ENCODE data around the gene SLC14A1. TPM values are rescaled to one million over a fixed set of nuclear protein-coding genes. Genes with fewer than 3 reads are reported as not detected.

Gene SLC14A1
- total and polyA plus RNA-seq, 2 experiments from 2014 or later = not detected

- no peaks in the 10 kb centered on the region for H3K27me3 ChIP-seq
- H3K36me3 ChIP-seq = no peaks in the 10 kb centered on the region
- no peak overlapping the region for H3K4me3 ChIP-seq
- H3K9me3 ChIP-seq (ENCODE audit: low read depth) = no peaks in the 10 kb centered on the region
- no peak for TF ChIP-seq CTCF (IDR thresholded peaks at IDR 0.05; ENCODE audit: low read depth, low read length)
- DNase-seq (ENCODE audit: low read depth in 1 of 2, low spot score in 1 of 2) = peak in 1 of 2 donors; percentile 51
- H3K4me1 ChIP-seq (ENCODE audit: low read depth) = no peaks in the 10 kb centered on the region
- no peak overlapping the region for H3K27ac ChIP-seq
These were observed 4.5 kb downstream of the SLC14A1 start for GRCh38 chr18:45728336-45729010.

GRCh38 chr18:45730832-45731575 is 7.0 kb downstream of the SLC14A1 start:
- no peak for TF ChIP-seq CTCF (IDR thresholded peaks at IDR 0.05; ENCODE audit: low read depth, low read length)
- DNase-seq (ENCODE audit: low read depth in 1 of 2, low spot score in 1 of 2) = no peak
- H3K9me3 ChIP-seq (ENCODE audit: low read depth) = no peaks in the 10 kb centered on the region
- H3K4me3 ChIP-seq = no peak overlapping the region
- H3K36me3 ChIP-seq = no peaks in the 10 kb centered on the region
- no peaks in the 10 kb centered on the region for H3K27me3 ChIP-seq
- peaks cover 4% of the 10 kb centered on the region for H3K4me1 ChIP-seq (ENCODE audit: low read depth)
- no peak overlapping the region for H3K27ac ChIP-seq

GRCh38 chr18:45731716-45732115 is 7.7 kb downstream of the SLC14A1 start:
- no peaks in the 10 kb centered on the region for H3K36me3 ChIP-seq
- no peak overlapping the region for H3K27ac ChIP-seq
- DNase-seq (ENCODE audit: low read depth in 1 of 2, low spot score in 1 of 2) = no peak
- H3K4me3 ChIP-seq = no peak overlapping the region
- no peaks in the 10 kb centered on the region for H3K9me3 ChIP-seq (ENCODE audit: low read depth)
- no peaks in the 10 kb centered on the region for H3K27me3 ChIP-seq
- TF ChIP-seq CTCF (IDR thresholded peaks at IDR 0.05; ENCODE audit: low read depth, low read length) = no peak
- H3K4me1 ChIP-seq (ENCODE audit: low read depth) = peaks cover 11% of the 10 kb centered on the region

- TF ChIP-seq CTCF (IDR thresholded peaks at IDR 0.05; ENCODE audit: low read depth, low read length) = no peak
- no peaks in the 10 kb centered on the region for H3K36me3 ChIP-seq
These were observed 9.6 kb downstream of the SLC14A1 start for GRCh38 chr18:45733535-45733934.

GRCh38 chr18:45734505-45734904 is 10.5 kb downstream of the SLC14A1 start:
- Histone ChIP-seq H3K27me3 (no peaks in the 10 kb centered on the region), H3K4me1 (ENCODE audit: low read depth) (peaks cover 12% of the 10 kb centered on the region), H3K36me3 (no peaks in the 10 kb centered on the region), H3K27ac (no peak overlapping the region), H3K9me3 (ENCODE audit: low read depth) (no peaks in the 10 kb centered on the region), H3K4me3 (no peak overlapping the region)
- no peak for TF ChIP-seq CTCF (IDR thresholded peaks at IDR 0.05; ENCODE audit: low read depth, low read length)
- DNase-seq (ENCODE audit: low read depth in 1 of 2, low spot score in 1 of 2) = no peak

More at GRCh38 chr18:45733535-45733934, 9.6 kb downstream of the SLC14A1 start:
- Histone ChIP-seq H3K27me3 (no peaks in the 10 kb centered on the region), H3K9me3 (ENCODE audit: low read depth) (no peaks in the 10 kb centered on the region), H3K4me1 (ENCODE audit: low read depth) (peaks cover 12% of the 10 kb centered on the region), H3K27ac (no peak overlapping the region), H3K4me3 (no peak overlapping the region)
- DNase-seq (ENCODE audit: low read depth in 1 of 2, low spot score in 1 of 2) = no peak

Measured in cardiac muscle cell (in vitro differentiated cells and primary cell).